GM23338 (cell line): Measurements from ENCODE around the gene MBOAT7. TPM values are rescaled to one million over a fixed set of nuclear protein-coding genes. Genes with fewer than 3 reads are reported as not detected.

Experiments
- ATAC-seq: fragments of 200-7000 bp; cut with Tn5 transposase; 3 replicates; pipeline ENCODE4 v1.9.1; 2020
- DNase-seq: peaks from one replicate; pipeline ENCODE4 v3.0.0-alpha.2; 2015; ENCODE audit warnings: low spot score
- H2AFZ ChIP-seq: fragments of 200-600 bp; sonication (generic); 2 replicates; pipeline ENCODE4 v1.8.0; 2016; ENCODE audit warnings: antibody characterized with exemption, mild to moderate bottlenecking, moderate library complexity
- H3F3A ChIP-seq: fragments of 200-600 bp; sonication (generic); replicated peaks from 2 replicates; pipeline ENCODE4 v1.8.0; 2017; ENCODE audit warnings: antibody characterized with exemption, mixed run types, low read depth
- H3K27ac ChIP-seq: fragments of 200-600 bp; sonication (generic); 2 replicates; pipeline ENCODE4 v1.6.1; 2016; ENCODE audit warnings: low read depth
- H3K27me3 ChIP-seq: fragments of 200-600 bp; sonication (generic); 2 replicates; pipeline ENCODE4 v1.8.0; 2016; ENCODE audit warnings: mild to moderate bottlenecking, mixed run types, moderate library complexity; ENCODE audit not compliant: insufficient read depth
- H3K36me3 ChIP-seq: fragments of 200-600 bp; sonication (generic); 2 replicates; pipeline ENCODE4 v1.8.0; 2016; ENCODE audit warnings: mild to moderate bottlenecking; ENCODE audit not compliant: insufficient read depth
- H3K4me1 ChIP-seq: fragments of 200-600 bp; sonication (generic); 2 replicates; pipeline ENCODE4 v1.8.0; 2016; ENCODE audit warnings: mild to moderate bottlenecking, moderate library complexity; ENCODE audit not compliant: insufficient read depth
- H3K4me2 ChIP-seq: fragments of 200-600 bp; sonication (generic); 2 replicates; pipeline ENCODE4 v1.7.1; 2017; ENCODE audit warnings: mixed run types
- H3K4me3 ChIP-seq: fragments of 200-600 bp; sonication (generic); 2 replicates; pipeline ENCODE4 v1.6.1; 2016; ENCODE audit warnings: mixed run types
- H3K79me2 ChIP-seq: fragments of 200-600 bp; sonication (generic); replicated peaks from 2 replicates; pipeline ENCODE4 v1.8.0; 2017; ENCODE audit warnings: mild to moderate bottlenecking; ENCODE audit not compliant: insufficient read depth
- H3K9me2 ChIP-seq: fragments of 200-600 bp; sonication (generic); 2 replicates; pipeline ENCODE4 v1.8.0; 2017; ENCODE audit not compliant: insufficient read depth
- H4K20me1 ChIP-seq: fragments of 200-600 bp; sonication (generic); replicated peaks from 2 replicates; pipeline ENCODE4 v1.8.0; 2017; ENCODE audit warnings: mild to moderate bottlenecking; ENCODE audit not compliant: insufficient read depth
- H3K27ac Mint-ChIP-seq: 2 replicates; pipeline ENCODE4 v1.8.0; 2020; ENCODE audit warnings: inconsistent platforms, mild to moderate bottlenecking, moderate library complexity, mixed read lengths
- H3K27me3 Mint-ChIP-seq: 3 replicates; pipeline ENCODE4 v1.8.0; 2022; ENCODE audit warnings: low read depth, mild to moderate bottlenecking, moderate library complexity, mixed read lengths, inconsistent platforms; ENCODE audit not compliant: insufficient read depth, poor library complexity
- H3K36me3 Mint-ChIP-seq: 3 replicates; pipeline ENCODE4 v1.8.0; 2021; ENCODE audit warnings: low read depth, mild to moderate bottlenecking, inconsistent platforms, moderate library complexity, mixed read lengths
- H3K4me1 Mint-ChIP-seq: 3 replicates; pipeline ENCODE4 v1.8.0; 2020; ENCODE audit warnings: mild to moderate bottlenecking, inconsistent platforms, mixed read lengths
- H3K4me3 Mint-ChIP-seq: 3 replicates; pipeline ENCODE4 v1.8.0; 2021; ENCODE audit warnings: moderate library complexity, mild to moderate bottlenecking, inconsistent platforms, mixed read lengths
- H3K9me3 Mint-ChIP-seq: 3 replicates; pipeline ENCODE4 v1.8.0; 2020; ENCODE audit warnings: moderate library complexity, mild to moderate bottlenecking, inconsistent platforms, mixed read lengths
- CREB1 ChIP-seq: fragments of 250-450 bp; sonication (Bioruptor Pico); IDR thresholded peaks from 2 replicates; pipeline ENCODE4 v1.5.0; 2020; ENCODE audit warnings: low read depth, mild to moderate bottlenecking, moderate library complexity
- CTCF ChIP-seq, 2 experiments: fragments of 200-600 bp in 1 of 2; sonication (generic) in 1 of 2; conservative IDR thresholded peaks; 2 replicates each; pipeline versions ENCODE4 v1.5.1 to v1.6.1; 2016 to 2017; ENCODE audit warnings: antibody characterized with exemption in 2 of 2, low read depth in 2 of 2, mild to moderate bottlenecking in 2 of 2, moderate library complexity in 1 of 2
- ETS1 ChIP-seq: IDR thresholded peaks from 2 replicates; pipeline ENCODE4 v1.6.1; 2016; ENCODE audit warnings: antibody characterized with exemption
- EZH2 ChIP-seq: fragments of 200-600 bp; sonication (generic); IDR thresholded peaks from one replicate; pipeline ENCODE4 v1.8.0; 2017; ENCODE audit warnings: antibody characterized with exemption, mild to moderate bottlenecking, low read depth; ENCODE audit not compliant: unreplicated experiment
- EZH2phosphoT487 ChIP-seq: fragments of 200-600 bp; sonication (generic); IDR thresholded peaks from one replicate; pipeline ENCODE4 v1.8.1; 2018; ENCODE audit warnings: antibody characterized with exemption; ENCODE audit not compliant: unreplicated experiment
- JUNB ChIP-seq: IDR thresholded peaks from one replicate; pipeline ENCODE4 v1.6.1; 2016; ENCODE audit warnings: antibody characterized with exemption; ENCODE audit not compliant: unreplicated experiment
- NANOG ChIP-seq: IDR thresholded peaks from 2 replicates; pipeline ENCODE4 v1.6.1; 2016; ENCODE audit warnings: antibody characterized with exemption, borderline replicate concordance
- POLR2AphosphoS5 ChIP-seq: IDR thresholded peaks from 2 replicates; pipeline ENCODE4 v1.6.1; 2016; ENCODE audit warnings: antibody characterized with exemption, low read depth
- REST ChIP-seq: IDR thresholded peaks from one replicate; pipeline ENCODE4 v1.6.1; 2018; ENCODE audit warnings: antibody characterized with exemption; ENCODE audit not compliant: unreplicated experiment
- STAT1 ChIP-seq: IDR thresholded peaks from one replicate; pipeline ENCODE4 v1.6.1; 2016; ENCODE audit warnings: antibody characterized with exemption; ENCODE audit not compliant: unreplicated experiment
- ZNF114 ChIP-seq: fragments of 250-450 bp; sonication (Bioruptor Pico); IDR thresholded peaks from 2 replicates; pipeline ENCODE4 v1.5.0; 2020; ENCODE audit warnings: mild to moderate bottlenecking, moderate library complexity
- ZNF331 ChIP-seq: fragments of 250-450 bp; sonication (Bioruptor Pico); IDR thresholded peaks from 2 replicates; pipeline ENCODE4 v1.5.0; 2020; ENCODE audit warnings: low read depth, mild to moderate bottlenecking, moderate library complexity
- ZNF462 ChIP-seq: fragments of 250-450 bp; sonication (Bioruptor Pico); IDR thresholded peaks from 2 replicates; pipeline ENCODE4 v1.5.0; 2020; ENCODE audit warnings: mild to moderate bottlenecking, moderate library complexity
- polyA plus RNA-seq: library from polyadenylated mRNA; unstranded; fragments of >200 nt; fragmentation: Nextera tagmentation; extraction: Ambion mirVana; gene quantifications from 2 replicates; pipeline ENCODE4 v1.2.1, GENCODE V29; 2016
- total RNA-seq: library from RNA; depleted of rRNA; stranded (reverse); fragments of >200 nt; shearing (Covaris generic); gene quantifications from 2 replicates; pipeline ENCODE4 v1.2.3, GENCODE V29; 2014

MBOAT7 gene
- total and polyA plus RNA-seq, 2 experiments from 2014 or later = 77.8 to 184 TPM

GRCh38 chr19:54124393-54124792 is 65.0 kb downstream of the MBOAT7 start:
- Mint-ChIP-seq H3K27me3 (peaks cover 15% of the 10 kb centered on the region), H3K4me1 (no peaks in the 10 kb centered on the region), H3K9me3 (no peaks in the 10 kb centered on the region)

More at GRCh38 chr19:54124393-54124792, 65.0 kb downstream of the MBOAT7 start:
- H3K9me2 ChIP-seq = no peaks in the 10 kb centered on the region
- H4K20me1 ChIP-seq = no peaks in the 10 kb centered on the region; the same call in 1 of the 2 replicates
- no peaks in the 10 kb centered on the region for H3K27me3 ChIP-seq
- H3K4me3 ChIP-seq = no peak overlapping the region
- TF ChIP-seq CTCF (conservative IDR thresholded peaks at IDR 0.05; ENCODE audit: low read depth in 2 of 2) (no peak), ZNF114 (no peak), JUNB (no peak), NANOG (no peak), CREB1 (CRISPR knock-in tag) (no peak), EZH2 (no peak), REST (no peak), ETS1 (no peak), ZNF462 (CRISPR knock-in tag) (no peak), EZH2phosphoT487 (no peak), STAT1 (no peak), POLR2AphosphoS5 (no peak), ZNF331 (CRISPR knock-in tag) (no peak)
- DNase-seq (no peak), ATAC-seq (no peak)
- peaks cover 7% of the 10 kb centered on the region; the same call in 1 of the 2 replicates for H3K36me3 ChIP-seq
- no peaks in the 10 kb centered on the region for H3K4me1 ChIP-seq
- Mint-ChIP-seq H3K4me3 (no peak overlapping the region), H3K36me3 (peaks cover 68% of the 10 kb centered on the region), H3K27ac (no peak overlapping the region)
- H3K79me2 ChIP-seq = no peaks in the 10 kb centered on the region
- no peak overlapping the region for H3K4me2 ChIP-seq
- H3F3A ChIP-seq = 0 out of 2 replicates have a peak, but pooled peaks cover 2% of the 10 kb centered on the region
- no peak overlapping the region for H2AFZ ChIP-seq
- H3K27ac ChIP-seq = no peak overlapping the region
